Cerebellar nuclear complex (tissue), 1 donor: ENCODE data around the gene SH3YL1.
"Not testable (repeated sequence)": the region's sequence is repeated elsewhere in the genome, so short reads cannot be mapped to it uniquely, and the experiment has no call there.

ENCODE experiments used
- DNase-seq, 2 experiments: peaks; one replicate each; lab custom pipeline; 2025; lab: John Stamatoyannopoulos, UW

The SH3YL1 gene

DNA sequence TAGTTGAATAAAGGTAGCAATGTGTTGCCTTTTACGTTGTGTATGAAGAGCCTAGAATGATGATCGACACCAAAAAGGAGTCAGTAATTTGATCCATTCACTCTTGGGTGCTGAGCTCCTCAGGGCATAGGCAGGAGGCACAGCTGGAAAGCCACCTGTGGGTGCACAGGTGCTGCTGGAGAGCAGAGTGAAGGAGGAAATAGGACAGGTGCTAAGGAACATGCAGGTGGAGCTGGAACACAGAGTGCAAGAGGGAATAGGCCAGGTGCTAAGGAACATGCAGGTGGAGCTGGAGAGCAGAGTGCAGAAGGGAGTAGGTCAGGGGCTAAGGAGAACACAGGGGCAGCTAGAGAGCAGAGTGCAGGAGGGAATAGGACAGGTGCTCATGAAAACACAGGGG, 86.1 kb downstream of the SH3YL1 start:
- no peak for DNase-seq

- no peak for DNase-seq
These were observed 86.9 kb downstream of the SH3YL1 start for GRCh38 chr2:176917-177316.

DNA sequence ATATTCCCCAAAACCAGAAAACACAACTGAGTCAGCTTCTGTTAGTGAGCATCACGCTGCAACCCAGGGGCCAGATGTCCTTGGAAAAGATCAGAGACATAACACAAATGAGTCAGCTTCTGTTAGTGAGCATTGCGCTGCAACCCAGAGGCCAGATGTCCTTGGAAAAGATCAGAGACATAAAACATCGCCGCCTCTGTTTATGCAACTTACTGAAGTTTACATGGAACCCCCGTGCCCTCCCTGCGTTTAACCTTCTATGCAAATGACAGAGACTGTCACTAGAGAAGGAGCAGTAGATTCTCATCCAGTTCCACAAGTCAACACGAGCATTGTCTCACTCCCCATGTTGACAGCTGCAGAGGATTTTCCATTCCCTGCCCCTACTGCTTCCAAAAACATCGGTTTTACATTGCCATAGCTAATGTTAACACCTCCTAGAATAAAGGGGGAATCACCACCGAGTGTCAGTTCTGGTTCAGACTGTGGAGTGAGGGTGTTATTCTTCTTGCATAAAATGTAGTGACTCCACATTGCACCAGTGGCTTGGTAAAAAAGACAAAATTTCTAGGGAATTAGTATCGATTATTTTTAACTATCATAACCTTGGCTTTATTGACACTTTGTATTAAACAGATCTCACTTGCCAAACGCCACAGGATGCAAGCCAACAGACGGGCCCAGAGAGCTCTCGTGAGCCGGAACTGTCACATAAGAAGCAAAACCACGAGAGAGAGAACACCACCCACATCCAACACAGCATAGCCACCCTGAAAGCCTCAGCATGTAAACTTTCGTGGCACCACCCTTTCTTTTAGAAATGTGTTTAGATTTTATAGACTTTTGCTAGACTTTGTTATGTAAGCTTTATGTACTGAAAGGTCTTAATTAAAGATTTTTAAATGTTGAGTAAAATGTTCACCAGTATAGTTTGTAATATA, 87.7 kb downstream of the SH3YL1 start:
- DNase-seq = no peak

DNA sequence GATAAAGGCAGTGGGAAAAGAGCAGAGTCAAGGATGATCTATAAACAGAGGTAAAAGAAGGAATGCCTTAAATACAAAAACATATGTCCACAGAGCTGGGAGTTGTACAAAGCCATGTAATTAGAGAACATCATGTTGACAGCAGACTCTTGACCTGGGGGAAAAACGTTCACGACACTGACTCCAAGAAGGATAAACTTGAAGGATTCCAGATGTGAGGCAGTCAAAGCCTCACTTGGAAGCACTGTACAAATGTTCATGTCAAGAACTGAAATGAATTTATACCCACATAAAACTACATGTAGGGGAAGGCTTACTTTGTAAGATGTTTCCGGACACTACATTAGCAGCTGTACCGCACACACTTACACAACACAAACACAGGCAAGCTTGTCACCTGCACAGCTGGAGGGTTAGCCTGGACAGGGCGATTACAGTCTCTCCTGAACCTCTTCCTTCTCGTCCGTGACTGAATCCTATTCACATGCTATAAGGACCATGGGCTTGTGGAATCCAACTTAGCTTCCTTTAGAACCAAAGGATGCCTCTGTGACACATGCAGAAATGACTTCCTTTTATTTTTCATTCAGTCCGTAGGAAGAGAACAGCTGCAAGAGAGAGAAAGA, 88.6 kb downstream of the SH3YL1 start:
- no peak for DNase-seq

DNA sequence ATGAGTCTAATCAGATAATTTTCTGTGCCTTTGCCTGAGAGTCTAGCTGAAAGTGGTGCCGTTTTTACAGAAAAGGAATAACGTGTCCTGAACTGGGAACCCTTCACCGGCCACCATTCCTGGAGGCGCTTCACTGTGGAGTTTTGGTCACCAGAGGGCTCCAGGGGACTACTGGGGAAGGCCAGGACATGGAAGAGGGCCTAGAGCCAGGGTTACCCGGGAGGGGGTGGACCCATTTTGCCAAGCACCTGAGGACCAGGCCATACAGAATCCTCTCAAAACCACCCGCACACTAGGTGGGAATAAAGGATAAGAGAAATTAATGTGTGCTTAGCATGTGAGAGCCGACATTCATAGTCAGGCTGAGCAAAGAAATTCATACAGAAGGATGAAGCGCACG, 91.7 kb downstream of the SH3YL1 start:
- DNase-seq = not testable (repeated sequence)

GRCh38 chr2:169741-170140, 94.1 kb downstream of the SH3YL1 start:
- no peak for DNase-seq
